MM.1S (cell line): ENCODE results near the gene MAGI1.

Experiments used
- DNase-seq: peaks from one replicate; pipeline ENCODE4 v3.0.0-alpha.2; 2015
- H2AFZ ChIP-seq: fragments of 300-600 bp; sonication (generic); 2 replicates; pipeline ENCODE4 v1.6.0; 2016; ENCODE audit warnings: antibody characterized with exemption, low read length
- H3F3A ChIP-seq: fragments of 300-600 bp; sonication (generic); 2 replicates; pipeline ENCODE4 v1.6.1; 2016; ENCODE audit warnings: mild to moderate bottlenecking, antibody characterized with exemption, low read length, moderate library complexity, mixed read lengths; ENCODE audit not compliant: insufficient read depth
- H3K27ac ChIP-seq: fragments of 300-600 bp; sonication (generic); 2 replicates; pipeline ENCODE4 v1.5.1; 2016; ENCODE audit warnings: mild to moderate bottlenecking, low read length
- H3K27me3 ChIP-seq: fragments of 300-600 bp; sonication (generic); replicated peaks from 2 replicates; pipeline ENCODE4 v1.6.0; 2016; ENCODE audit warnings: low read length; ENCODE audit not compliant: insufficient read depth
- H3K36me3 ChIP-seq: fragments of 300-600 bp; sonication (generic); replicated peaks from 2 replicates; pipeline ENCODE4 v1.6.1; 2016; ENCODE audit warnings: mild to moderate bottlenecking, low read length, mixed read lengths; ENCODE audit not compliant: insufficient read depth
- H3K4me1 ChIP-seq: fragments of 300-600 bp; sonication (generic); 2 replicates; pipeline ENCODE4 v1.6.1; 2016; ENCODE audit warnings: low read length, mixed read lengths
- H3K4me2 ChIP-seq: fragments of 300-600 bp; sonication (generic); 2 replicates; pipeline ENCODE4 v1.6.0; 2016; ENCODE audit warnings: low read depth, low read length
- H3K4me3 ChIP-seq: fragments of 300-600 bp; sonication (generic); 2 replicates; pipeline ENCODE4 v1.5.1; 2016; ENCODE audit warnings: low read length, mixed read lengths
- H3K79me2 ChIP-seq: fragments of 300-600 bp; sonication (generic); 2 replicates; pipeline ENCODE4 v1.6.1; 2016; ENCODE audit warnings: mixed run types, low read length, mixed read lengths
- H3K9ac ChIP-seq: fragments of 300-600 bp; sonication (generic); 2 replicates; pipeline ENCODE4 v1.6.1; 2016; ENCODE audit warnings: low read length, mixed read lengths
- H3K9me2 ChIP-seq: fragments of 300-600 bp; sonication (generic); replicated peaks from 2 replicates; pipeline ENCODE4 v1.6.1; 2016; ENCODE audit warnings: mild to moderate bottlenecking, low read length, mixed read lengths; ENCODE audit not compliant: insufficient read depth
- H3K9me3 ChIP-seq: fragments of 300-600 bp; sonication (generic); replicated peaks from 2 replicates; pipeline ENCODE4 v1.6.1; 2016; ENCODE audit warnings: mild to moderate bottlenecking, low read length, mixed read lengths; ENCODE audit not compliant: insufficient read depth
- H4K20me1 ChIP-seq: fragments of 300-600 bp; sonication (generic); 2 replicates; pipeline ENCODE4 v1.6.1; 2016; ENCODE audit warnings: mild to moderate bottlenecking, low read length, moderate library complexity, mixed read lengths; ENCODE audit not compliant: insufficient read depth
- EZH2 ChIP-seq: fragments of 300-600 bp; sonication (generic); optimal IDR thresholded peaks from 2 replicates; pipeline ENCODE3; 2017; ENCODE audit warnings: low read depth, mild to moderate bottlenecking, antibody characterized with exemption, low read length, mixed read lengths
- EZH2phosphoT487 ChIP-seq: fragments of 300-600 bp; sonication (generic); IDR thresholded peaks from 2 replicates; pipeline ENCODE4 v1.6.1; 2018; ENCODE audit warnings: antibody characterized with exemption, low read length
- TF ChIP-seq, protein P1 (sequence below): fragments of 300-600 bp; sonication (generic); IDR thresholded peaks from 2 replicates; pipeline ENCODE4 v1.5.1; 2016; ENCODE audit warnings: antibody characterized with exemption, low read length, mixed read lengths

The MAGI1 gene

DNA sequence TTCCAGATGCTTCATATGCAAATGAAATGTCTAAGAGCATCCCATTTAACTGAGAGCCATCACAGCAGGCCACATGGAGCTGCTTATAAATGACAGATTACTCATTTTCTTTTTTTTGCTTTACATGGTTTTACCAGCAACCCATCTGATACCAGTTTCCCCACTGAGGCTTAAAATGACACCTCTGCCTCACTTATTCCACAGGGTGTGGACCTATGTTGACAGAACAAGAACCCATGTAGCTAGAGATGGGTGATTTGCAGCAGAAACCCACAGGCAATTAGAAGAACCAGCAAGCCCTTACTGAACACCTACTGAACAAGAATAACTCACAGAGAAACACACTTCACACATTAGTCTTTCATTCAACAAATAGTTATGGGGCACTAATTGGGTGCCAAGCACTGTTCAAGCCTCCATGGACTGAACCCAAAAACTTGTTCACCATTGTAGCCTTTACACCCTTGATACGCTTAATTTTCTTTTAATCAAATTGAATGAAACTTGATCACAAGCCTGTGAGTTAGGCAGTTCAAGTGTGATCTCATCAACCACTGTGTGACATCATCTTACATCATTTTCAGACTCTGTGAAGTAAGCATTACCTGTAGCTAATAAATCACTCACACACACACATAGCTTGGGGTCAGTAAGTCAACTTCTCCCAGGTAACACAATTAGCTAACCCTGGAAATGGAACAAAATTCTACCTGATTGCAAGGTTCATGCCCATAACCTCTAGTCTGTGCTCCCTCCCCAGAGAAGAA is 45.4 kb downstream of the MAGI1 start:
- Histone ChIP-seq H3K79me2 (no peaks in the 10 kb centered on the region), H3K9ac (no peak overlapping the region), H3K9me2 (no peaks in the 10 kb centered on the region), H3F3A (no peaks in the 10 kb centered on the region), H3K27ac (no peak overlapping the region), H3K36me3 (no peaks in the 10 kb centered on the region), H3K4me1 (no peaks in the 10 kb centered on the region), H3K4me2 (no peak overlapping the region), H3K9me3 (no peaks in the 10 kb centered on the region), H3K27me3 (no peaks in the 10 kb centered on the region), H3K4me3 (no peak overlapping the region), H2AFZ (no peak overlapping the region), H4K20me1 (no peaks in the 10 kb centered on the region)
- no peak for DNase-seq
- TF ChIP-seq, protein P1, sequence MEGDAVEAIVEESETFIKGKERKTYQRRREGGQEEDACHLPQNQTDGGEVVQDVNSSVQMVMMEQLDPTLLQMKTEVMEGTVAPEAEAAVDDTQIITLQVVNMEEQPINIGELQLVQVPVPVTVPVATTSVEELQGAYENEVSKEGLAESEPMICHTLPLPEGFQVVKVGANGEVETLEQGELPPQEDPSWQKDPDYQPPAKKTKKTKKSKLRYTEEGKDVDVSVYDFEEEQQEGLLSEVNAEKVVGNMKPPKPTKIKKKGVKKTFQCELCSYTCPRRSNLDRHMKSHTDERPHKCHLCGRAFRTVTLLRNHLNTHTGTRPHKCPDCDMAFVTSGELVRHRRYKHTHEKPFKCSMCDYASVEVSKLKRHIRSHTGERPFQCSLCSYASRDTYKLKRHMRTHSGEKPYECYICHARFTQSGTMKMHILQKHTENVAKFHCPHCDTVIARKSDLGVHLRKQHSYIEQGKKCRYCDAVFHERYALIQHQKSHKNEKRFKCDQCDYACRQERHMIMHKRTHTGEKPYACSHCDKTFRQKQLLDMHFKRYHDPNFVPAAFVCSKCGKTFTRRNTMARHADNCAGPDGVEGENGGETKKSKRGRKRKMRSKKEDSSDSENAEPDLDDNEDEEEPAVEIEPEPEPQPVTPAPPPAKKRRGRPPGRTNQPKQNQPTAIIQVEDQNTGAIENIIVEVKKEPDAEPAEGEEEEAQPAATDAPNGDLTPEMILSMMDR = no peak
- TF ChIP-seq EZH2 = no peak
- no peak for TF ChIP-seq EZH2phosphoT487

DNA sequence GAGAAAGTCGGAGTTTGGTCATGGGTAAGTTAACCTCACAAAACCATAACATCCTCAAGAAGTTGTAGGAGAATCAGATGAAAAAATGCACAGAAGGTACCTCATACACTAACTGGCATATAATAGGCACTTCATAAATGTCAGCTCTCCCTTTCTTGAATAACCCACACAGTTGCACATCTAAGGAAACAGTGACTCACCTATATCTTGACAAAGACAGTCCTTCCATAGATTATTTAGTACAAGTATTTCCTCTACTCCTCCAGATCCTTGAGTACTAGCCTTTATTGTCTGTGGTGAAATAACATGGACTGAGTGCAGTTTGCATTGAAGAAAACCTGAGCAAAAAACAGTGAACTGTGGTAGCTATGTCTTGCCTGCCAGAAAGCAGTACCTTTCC is 46.6 kb downstream of the MAGI1 start:
- Histone ChIP-seq H3K4me1 (no peaks in the 10 kb centered on the region), H3K4me3 (no peak overlapping the region), H3K9ac (no peak overlapping the region), H3K9me2 (no peaks in the 10 kb centered on the region), H3K4me2 (no peak overlapping the region), H3K9me3 (no peaks in the 10 kb centered on the region), H4K20me1 (no peaks in the 10 kb centered on the region), H3K27me3 (no peaks in the 10 kb centered on the region), H3K36me3 (no peaks in the 10 kb centered on the region), H3K27ac (no peak overlapping the region), H3K79me2 (no peaks in the 10 kb centered on the region), H2AFZ (no peak overlapping the region), H3F3A (no peaks in the 10 kb centered on the region)
- no peak for DNase-seq
- TF ChIP-seq EZH2phosphoT487 = no peak
- TF ChIP-seq, protein P1 = no peak
- no peak for TF ChIP-seq EZH2

DNA sequence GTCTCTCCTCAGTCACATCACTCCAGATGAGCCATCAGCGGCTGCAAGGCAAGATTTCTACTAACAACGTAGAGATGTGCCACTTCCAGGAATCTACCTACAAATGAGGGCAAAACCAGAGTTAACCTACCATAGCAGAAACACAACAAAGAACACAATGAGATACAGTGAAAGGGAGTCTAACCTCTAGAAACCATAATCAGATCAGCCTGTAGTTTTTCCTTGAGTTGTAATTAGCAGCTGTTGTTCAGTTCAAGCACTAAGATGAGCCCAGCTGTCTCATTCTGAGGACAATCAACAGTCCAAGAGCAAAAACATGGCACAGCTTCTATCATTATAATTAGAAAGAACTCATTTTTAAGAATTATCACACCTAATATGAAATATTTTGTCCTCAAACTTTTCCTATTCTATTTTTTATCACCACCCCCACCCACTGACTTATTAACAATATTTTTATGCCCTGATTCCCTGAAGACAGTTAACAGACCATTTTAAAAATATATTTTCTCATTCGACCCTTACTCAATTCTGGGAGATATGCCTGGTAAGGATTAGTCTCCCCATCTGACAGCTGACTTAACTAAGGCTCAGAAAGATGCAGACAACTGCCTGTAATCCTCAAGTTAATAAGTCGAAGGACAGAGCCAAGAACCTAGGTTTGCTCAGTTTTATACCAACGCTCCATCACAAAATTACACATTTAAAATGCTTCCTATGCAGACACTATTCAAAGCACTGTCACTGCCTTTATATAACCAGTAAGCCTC is 50.1 kb downstream of the MAGI1 start:
- H3K4me1 ChIP-seq = no peaks in the 10 kb centered on the region
- DNase-seq = no peak
- no peaks in the 10 kb centered on the region for H3K9me3 ChIP-seq
- no peak overlapping the region for H3K4me3 ChIP-seq
- no peak overlapping the region for H3K4me2 ChIP-seq
- no peaks in the 10 kb centered on the region for H3K36me3 ChIP-seq
- H3K27me3 ChIP-seq = no peaks in the 10 kb centered on the region
- no peaks in the 10 kb centered on the region for H3K9me2 ChIP-seq
- TF ChIP-seq, protein P1 = no peak
- TF ChIP-seq EZH2phosphoT487 (no peak), EZH2 (no peak)
- no peaks in the 10 kb centered on the region for H4K20me1 ChIP-seq
- no peak overlapping the region for H3K27ac ChIP-seq
- no peaks in the 10 kb centered on the region for H3K79me2 ChIP-seq
- no peaks in the 10 kb centered on the region for H3F3A ChIP-seq
- H3K9ac ChIP-seq = no peak overlapping the region
- no peak overlapping the region for H2AFZ ChIP-seq
